ENCODE measurements around the gene TCAF1. TPM values are rescaled to one million over a fixed set of nuclear protein-coding genes. Genes with fewer than 3 reads are reported as not detected.

Gene TCAF1
- total RNA-seq, 2 experiments from 2014 or later, result 16.5 to 17.7 TPM

GRCh38 chr7:143901332-143901667, 676 bp downstream of the TCAF1 start:
- Mint-ChIP-seq H3K36me3 (ENCODE audit: low read depth) (no peaks in the 10 kb centered on the region), H3K27me3 (no peaks in the 10 kb centered on the region), H3K9me3 (ENCODE audit: low read depth) (no peaks in the 10 kb centered on the region), H3K4me1 (peaks cover 26% of the 10 kb centered on the region), H3K27ac (peak overlapping the region; percentile 91), H3K4me3 (peak overlapping the region; percentile 88)
- ATAC-seq, result no peak
- CTCF ChIA-PET, result interaction anchor here (0.6 to 3.6 kb wide), 13 partner anchors 9 to 232 kb away, joined by 3 to 17 read pairs (median 4); no protein-coding TSS in a partner anchor
- intact Hi-C loops (cut with DNase I, micrococcal nuclease), result loop anchor here (1.0 to 10.0 kb wide), 3 partner anchors 127 to 226 kb away; partner anchors contain the start of gene OR2A14 (in 1 of the 2)
- POLR2A ChIA-PET, result interaction anchor here (1.2 to 1.4 kb wide), 2 partner anchors 8 to 28 kb away, joined by 5 to 6 read pairs; no protein-coding TSS in a partner anchor
- no peak for DNase-seq

- CTCF ChIA-PET, result interaction anchor here (2.4 to 3.6 kb wide), 3 partner anchors 11 to 228 kb away, joined by 15 to 16 read pairs (median 16); no protein-coding TSS in a partner anchor
- no peaks in the 10 kb centered on the region for H3K27me3 Mint-ChIP-seq
- no peak overlapping the region for H3K27ac Mint-ChIP-seq
- POLR2A ChIA-PET, result no interaction called here
- ATAC-seq (no peak), DNase-seq (no peak)
- H3K9me3 Mint-ChIP-seq (ENCODE audit: low read depth), result no peaks in the 10 kb centered on the region
- H3K4me3 Mint-ChIP-seq, result peak overlapping the region; percentile 88
- intact Hi-C loops (cut with DNase I, micrococcal nuclease), result loop anchor here in 1 of 2 experiments (10.0 kb wide), 1 partner anchor 225 kb away; the partner anchor contains the start of gene OR2A14
- peaks cover 26% of the 10 kb centered on the region for H3K4me1 Mint-ChIP-seq
- H3K36me3 Mint-ChIP-seq (ENCODE audit: low read depth), result no peaks in the 10 kb centered on the region
Measured at GRCh38 chr7:143900230-143900766, 1.7 kb downstream of the TCAF1 start.

- H3K4me1 Mint-ChIP-seq, result peaks cover 26% of the 10 kb centered on the region
- POLR2A ChIA-PET, result no interaction called here
- H3K4me3 Mint-ChIP-seq, result no peak overlapping the region
Measured at GRCh38 chr7:143898810-143899209, 3.2 kb downstream of the TCAF1 start.

GRCh38 chr7:143896667-143897066, 5.3 kb downstream of the TCAF1 start:
- intact Hi-C loops (cut with DNase I, micrococcal nuclease), result no loop called here
- H3K9me3 Mint-ChIP-seq (ENCODE audit: low read depth), result peaks cover 3% of the 10 kb centered on the region
- H3K4me3 Mint-ChIP-seq, result no peak overlapping the region
- peaks cover 20% of the 10 kb centered on the region for H3K4me1 Mint-ChIP-seq
- H3K36me3 Mint-ChIP-seq (ENCODE audit: low read depth), result peaks cover 4% of the 10 kb centered on the region
- H3K27ac Mint-ChIP-seq, result no peak overlapping the region
- ChIA-PET CTCF (interaction anchor here (0.7 to 1.2 kb wide), 2 partner anchors 12 to 160 kb away, joined by 3 read pairs; no protein-coding TSS in a partner anchor), POLR2A (interaction anchor here (0.6 kb wide), 1 partner anchor 90 kb away, joined by 5 read pairs; no protein-coding TSS in a partner anchor)
- no peak for DNase-seq
- ATAC-seq, result no peak
- no peaks in the 10 kb centered on the region for H3K27me3 Mint-ChIP-seq

More at GRCh38 chr7:143898810-143899209, 3.2 kb downstream of the TCAF1 start:
- CTCF ChIA-PET, result no interaction called here
- Mint-ChIP-seq H3K9me3 (ENCODE audit: low read depth) (no peaks in the 10 kb centered on the region), H3K36me3 (ENCODE audit: low read depth) (peaks cover 1% of the 10 kb centered on the region), H3K27me3 (no peaks in the 10 kb centered on the region), H3K27ac (no peak overlapping the region)
- intact Hi-C loops (cut with DNase I, micrococcal nuclease), result no loop called here
- ATAC-seq (no peak), DNase-seq (no peak)

GRCh38 chr7:143892527-143893300, 9.3 kb downstream of the TCAF1 start:
- ChIA-PET POLR2A (interaction anchor here (1.2 kb wide), 1 partner anchor 9 kb away, joined by 6 read pairs; the partner anchor contains the start of gene TCAF1), CTCF (interaction anchor here (0.9 to 2.7 kb wide), 5 partner anchors 9 to 156 kb away, joined by 3 to 17 read pairs (median 4); partner anchors contain the start of gene TCAF1)
- Mint-ChIP-seq H3K27me3 (peaks cover 5% of the 10 kb centered on the region), H3K4me3 (no peak overlapping the region), H3K27ac (no peak overlapping the region), H3K4me1 (no peaks in the 10 kb centered on the region), H3K36me3 (ENCODE audit: low read depth) (peaks cover 30% of the 10 kb centered on the region), H3K9me3 (ENCODE audit: low read depth) (peaks cover 9% of the 10 kb centered on the region)
- intact Hi-C loops (cut with DNase I, micrococcal nuclease), result no loop called here
- ATAC-seq (peak; percentile 75), DNase-seq (no peak)

- no peak overlapping the region for H3K27ac Mint-ChIP-seq
- POLR2A ChIA-PET, result no interaction called here
- H3K36me3 Mint-ChIP-seq (ENCODE audit: low read depth), result peaks cover 30% of the 10 kb centered on the region
- DNase-seq, result no peak
- H3K9me3 Mint-ChIP-seq (ENCODE audit: low read depth), result peaks cover 9% of the 10 kb centered on the region
- no peak overlapping the region for H3K4me3 Mint-ChIP-seq
- CTCF ChIA-PET, result interaction anchor here (1.5 to 2.7 kb wide), 3 partner anchors 10 to 155 kb away, joined by 4 to 17 read pairs (median 5); partner anchors contain the start of gene TCAF1
- intact Hi-C loops (cut with DNase I, micrococcal nuclease), result no loop called here
- peaks cover 9% of the 10 kb centered on the region for H3K27me3 Mint-ChIP-seq
- peaks cover 2% of the 10 kb centered on the region for H3K4me1 Mint-ChIP-seq
- ATAC-seq, result no peak
Measured at GRCh38 chr7:143891457-143891856, 10.5 kb downstream of the TCAF1 start.

- intact Hi-C loops (cut with DNase I, micrococcal nuclease), result no loop called here
Measured at GRCh38 chr7:143890558-143890957, 11.4 kb downstream of the TCAF1 start.

GRCh38 chr7:143889068-143889467, 12.9 kb downstream of the TCAF1 start:
- peaks cover 9% of the 10 kb centered on the region for H3K9me3 Mint-ChIP-seq (ENCODE audit: low read depth)
- DNase-seq (no peak), ATAC-seq (no peak)
- H3K4me1 Mint-ChIP-seq, result peaks cover 5% of the 10 kb centered on the region
- intact Hi-C loops (cut with DNase I, micrococcal nuclease), result no loop called here
- peaks cover 21% of the 10 kb centered on the region for H3K27me3 Mint-ChIP-seq
- peaks cover 29% of the 10 kb centered on the region for H3K36me3 Mint-ChIP-seq (ENCODE audit: low read depth)
- H3K4me3 Mint-ChIP-seq, result no peak overlapping the region
- CTCF ChIA-PET, result no interaction called here
- POLR2A ChIA-PET, result no interaction called here
- H3K27ac Mint-ChIP-seq, result no peak overlapping the region

More at GRCh38 chr7:143890558-143890957, 11.4 kb downstream of the TCAF1 start:
- ChIA-PET CTCF (interaction anchor here (0.9 kb wide), 1 partner anchor 22 kb away, joined by 4 read pairs; no protein-coding TSS in a partner anchor), POLR2A (no interaction called here)
- Mint-ChIP-seq H3K9me3 (ENCODE audit: low read depth) (peaks cover 9% of the 10 kb centered on the region), H3K4me3 (no peak overlapping the region), H3K27ac (no peak overlapping the region), H3K27me3 (peaks cover 13% of the 10 kb centered on the region), H3K36me3 (ENCODE audit: low read depth) (peaks cover 30% of the 10 kb centered on the region), H3K4me1 (peaks cover 5% of the 10 kb centered on the region)
- DNase-seq, result no peak
- no peak for ATAC-seq

- H3K36me3 Mint-ChIP-seq (ENCODE audit: low read depth), result peaks cover 27% of the 10 kb centered on the region
- H3K27me3 Mint-ChIP-seq, result peaks cover 35% of the 10 kb centered on the region
- intact Hi-C loops (cut with DNase I, micrococcal nuclease), result no loop called here
- no peak overlapping the region for H3K4me3 Mint-ChIP-seq
- peaks cover 12% of the 10 kb centered on the region for H3K4me1 Mint-ChIP-seq
- ChIA-PET POLR2A (no interaction called here), CTCF (interaction anchor here (0.6 to 2.3 kb wide), 2 partner anchors 14 to 1089 kb away, joined by 3 to 15 read pairs; partner anchors contain the start of gene TCAF1)
- H3K9me3 Mint-ChIP-seq (ENCODE audit: low read depth), result peaks cover 7% of the 10 kb centered on the region
- no peak overlapping the region for H3K27ac Mint-ChIP-seq
- DNase-seq (no peak), ATAC-seq (no peak)
Measured at GRCh38 chr7:143886826-143887477, 15.0 kb downstream of the TCAF1 start.

- Mint-ChIP-seq H3K36me3 (ENCODE audit: low read depth) (peaks cover 23% of the 10 kb centered on the region), H3K4me1 (peaks cover 12% of the 10 kb centered on the region), H3K27me3 (peaks cover 39% of the 10 kb centered on the region), H3K9me3 (ENCODE audit: low read depth) (peaks cover 3% of the 10 kb centered on the region), H3K4me3 (no peak overlapping the region), H3K27ac (no peak overlapping the region)
- DNase-seq, result no peak
- intact Hi-C loops (cut with DNase I, micrococcal nuclease), result no loop called here
- no peak for ATAC-seq
- ChIA-PET CTCF (interaction anchor here (1.1 to 2.3 kb wide), 2 partner anchors 15 kb away, joined by 3 to 15 read pairs; partner anchors contain the start of gene TCAF1), POLR2A (no interaction called here)
Measured at GRCh38 chr7:143885951-143886350, 16.0 kb downstream of the TCAF1 start.

GRCh38 chr7:143884969-143885559, 16.9 kb downstream of the TCAF1 start:
- intact Hi-C loops (cut with DNase I, micrococcal nuclease), result no loop called here
- ChIA-PET CTCF (interaction anchor here (1.0 to 1.1 kb wide), 2 partner anchors 11 to 16 kb away, joined by 3 read pairs; no protein-coding TSS in a partner anchor), POLR2A (no interaction called here)
- peak; percentile 65 for ATAC-seq
- H3K9me3 Mint-ChIP-seq (ENCODE audit: low read depth), result peaks cover 3% of the 10 kb centered on the region
- H3K27me3 Mint-ChIP-seq, result peaks cover 39% of the 10 kb centered on the region
- H3K27ac Mint-ChIP-seq, result no peak overlapping the region
- peak; percentile 54 for DNase-seq
- peaks cover 15% of the 10 kb centered on the region for H3K36me3 Mint-ChIP-seq (ENCODE audit: low read depth)
- H3K4me3 Mint-ChIP-seq, result peak overlapping the region; percentile 23
- H3K4me1 Mint-ChIP-seq, result peaks cover 12% of the 10 kb centered on the region

Measured in activated CD4-positive, alpha-beta T cell treated with anti-CD3 and anti-CD28 coated beads for 36 hours (primary cell).